Measurements from ENCODE around the gene ARID5B.

ARID5B gene

GRCh38 chr10:61984803-61985418 is 83.4 kb downstream of the ARID5B start:
- Histone ChIP-seq H3K4me3 (ENCODE audit: low read depth in 1 of 2, low read length in 2 of 2) (no peak overlapping the region), H2AFZ (ENCODE audit: low read depth, low read length) (no peak overlapping the region), H3K27ac (ENCODE audit: low read length) (no peak overlapping the region), H3K27me3 (ENCODE audit: insufficient read depth, low read length, poor library complexity) (no peaks in the 10 kb centered on the region), H3K79me2 (ENCODE audit: insufficient read depth, low read length) (no peaks in the 10 kb centered on the region), H4K20me1 (ENCODE audit: insufficient read depth, low read length) (no peaks in the 10 kb centered on the region), H3K9ac (ENCODE audit: low read depth, low read length) (no peak overlapping the region), H3K36me3 (ENCODE audit: insufficient read depth, low read length) (no peaks in the 10 kb centered on the region), H3K4me1 (ENCODE audit: insufficient read depth, low read length) (no peaks in the 10 kb centered on the region), H3K4me2 (ENCODE audit: insufficient read depth, low read length) (no peak overlapping the region), H3K9me3 (ENCODE audit: insufficient read depth, low read length, severe bottlenecking) (no peaks in the 10 kb centered on the region)
- TF ChIP-seq EZH2 (IDR thresholded peaks at IDR 0.05; ENCODE audit: borderline replicate concordance, low read depth, low read length, severe bottlenecking) (no peak), CTCF (IDR thresholded peaks at IDR 0.05; ENCODE audit: borderline replicate concordance, extremely low read depth, low read length, poor library complexity, severe bottlenecking) (no peak)
- ATAC-seq (ENCODE audit: insufficient read depth, low read depth) (no peak), DNase-seq (no peak)

GRCh38 chr10:61985715-61986114 is 84.2 kb downstream of the ARID5B start:
- DNase-seq = no peak
- Histone ChIP-seq H3K27ac (ENCODE audit: low read length) (no peak overlapping the region), H3K4me2 (ENCODE audit: insufficient read depth, low read length) (no peak overlapping the region), H3K79me2 (ENCODE audit: insufficient read depth, low read length) (no peaks in the 10 kb centered on the region), H3K36me3 (ENCODE audit: insufficient read depth, low read length) (no peaks in the 10 kb centered on the region), H2AFZ (ENCODE audit: low read depth, low read length) (no peak overlapping the region), H3K4me3 (ENCODE audit: low read depth in 1 of 2, low read length in 2 of 2) (no peak overlapping the region), H3K9ac (ENCODE audit: low read depth, low read length) (no peak overlapping the region), H4K20me1 (ENCODE audit: insufficient read depth, low read length) (no peaks in the 10 kb centered on the region), H3K9me3 (ENCODE audit: insufficient read depth, low read length, severe bottlenecking) (no peaks in the 10 kb centered on the region), H3K27me3 (ENCODE audit: insufficient read depth, low read length, poor library complexity) (no peaks in the 10 kb centered on the region), H3K4me1 (ENCODE audit: insufficient read depth, low read length) (no peaks in the 10 kb centered on the region)
- ATAC-seq (ENCODE audit: insufficient read depth, low read depth) = no peak
- TF ChIP-seq CTCF (IDR thresholded peaks at IDR 0.05; ENCODE audit: borderline replicate concordance, extremely low read depth, low read length, poor library complexity, severe bottlenecking) (no peak), EZH2 (IDR thresholded peaks at IDR 0.05; ENCODE audit: borderline replicate concordance, low read depth, low read length, severe bottlenecking) (no peak)

DNA sequence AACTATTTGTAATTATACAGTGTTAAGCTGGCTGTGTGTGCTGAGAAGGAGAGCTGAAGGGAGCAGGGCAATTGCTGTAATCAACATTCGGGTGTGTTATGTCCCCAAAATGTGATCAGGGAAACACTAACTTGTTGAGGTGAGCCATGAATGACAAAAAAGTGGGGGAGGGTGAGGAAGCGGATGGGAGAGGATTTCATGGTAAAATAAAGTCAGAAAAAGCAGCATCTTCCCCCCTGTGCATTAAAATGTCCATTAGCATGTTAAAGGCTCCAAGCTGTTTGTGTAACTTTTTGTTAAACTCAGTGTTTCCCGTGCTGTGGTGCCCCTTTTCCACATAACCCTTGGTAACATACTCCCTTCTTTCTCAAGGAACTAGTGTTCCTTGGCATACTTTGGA is 84.9 kb downstream of the ARID5B start:
- Histone ChIP-seq H3K9ac (ENCODE audit: low read depth, low read length) (no peak overlapping the region), H2AFZ (ENCODE audit: low read depth, low read length) (no peak overlapping the region), H4K20me1 (ENCODE audit: insufficient read depth, low read length) (no peaks in the 10 kb centered on the region), H3K36me3 (ENCODE audit: insufficient read depth, low read length) (no peaks in the 10 kb centered on the region), H3K9me3 (ENCODE audit: insufficient read depth, low read length, severe bottlenecking) (no peaks in the 10 kb centered on the region), H3K4me3 (ENCODE audit: low read depth in 1 of 2, low read length in 2 of 2) (no peak overlapping the region), H3K27ac (ENCODE audit: low read length) (no peak overlapping the region), H3K4me1 (ENCODE audit: insufficient read depth, low read length) (no peaks in the 10 kb centered on the region), H3K4me2 (ENCODE audit: insufficient read depth, low read length) (no peak overlapping the region), H3K79me2 (ENCODE audit: insufficient read depth, low read length) (no peaks in the 10 kb centered on the region), H3K27me3 (ENCODE audit: insufficient read depth, low read length, poor library complexity) (no peaks in the 10 kb centered on the region)
- TF ChIP-seq EZH2 (IDR thresholded peaks at IDR 0.05; ENCODE audit: borderline replicate concordance, low read depth, low read length, severe bottlenecking) (no peak), CTCF (IDR thresholded peaks at IDR 0.05; ENCODE audit: borderline replicate concordance, extremely low read depth, low read length, poor library complexity, severe bottlenecking) (no peak)
- DNase-seq = no peak
- no peak for ATAC-seq (ENCODE audit: insufficient read depth, low read depth)
